OCI-LY7 (cell line): ENCODE measurements around the gene CCDC92.

ENCODE experiments used
- CTCF ChIP-seq: fragments of 200-600 bp; sonication (generic); conservative IDR thresholded peaks from 2 replicates; pipeline ENCODE4 v1.5.1; 2014; ENCODE audit warnings: mild to moderate bottlenecking, antibody characterized with exemption, low read length, moderate library complexity, mixed read lengths
- EZH2phosphoT487 ChIP-seq: fragments of 200-600 bp; sonication (generic); IDR thresholded peaks from 2 replicates; pipeline ENCODE4 v1.6.1; 2018; ENCODE audit warnings: low read depth, borderline replicate concordance, mild to moderate bottlenecking, mixed run types, antibody characterized with exemption, low read length, moderate library complexity, mixed read lengths

- TF ChIP-seq CTCF (no peak), EZH2phosphoT487 (no peak)
Measured at GRCh38 chr12:123908884-123909725, 63.5 kb downstream of the CCDC92 start.
